ENCODE results near the gene C18orf54.
A peak's percentile ranks its signal among the peaks of the same experiment; 100 is the strongest.
"Not testable (repeated sequence)": the region's sequence is repeated elsewhere in the genome, so short reads cannot be mapped to it uniquely, and the experiment has no call there.

C18orf54 gene

GRCh38 chr18:54357660-54358494 is at the start of gene C18orf54, which contains the start of gene STARD6:
TSS of gene C18orf54 (plus strand) at chr18:54357906. CDS start at chr18:54360573, 2,667 bp downstream.
TSS of gene STARD6 (minus strand) at chr18:54357858. CDS start at chr18:54354573, 3,285 bp downstream.
- DNase-seq: peak; percentile 77

GRCh38 chr18:54309564-54309963 is 48.1 kb upstream of the C18orf54 start:
- not testable (repeated sequence) for DNase-seq

GRCh38 chr18:54316071-54316820 is 41.5 kb upstream of the C18orf54 start:
- DNase-seq: no peak

- no peak for DNase-seq
Observed at GRCh38 chr18:54323561-54323960, 34.1 kb upstream of the C18orf54 start.

GRCh38 chr18:54323970-54324369 is 33.7 kb upstream of the C18orf54 start:
- no peak for DNase-seq

GRCh38 chr18:54327818-54328217 is 29.9 kb upstream of the C18orf54 start:
- no peak for DNase-seq

- no peak for DNase-seq
Observed at GRCh38 chr18:54329787-54330186, 27.9 kb upstream of the C18orf54 start.

GRCh38 chr18:54330768-54331548 is 26.7 kb upstream of the C18orf54 start:
- no peak for DNase-seq

- no peak for DNase-seq
Observed at GRCh38 chr18:54335638-54336173, 22.0 kb upstream of the C18orf54 start.

- no peak for DNase-seq
Observed at GRCh38 chr18:54338230-54338629, 19.5 kb upstream of the C18orf54 start.

GRCh38 chr18:54351186-54351585 is 6.5 kb upstream of the C18orf54 start:
- DNase-seq: no peak

- peak; percentile 66 for DNase-seq
Observed at GRCh38 chr18:54357082-54357659, 535 bp upstream of the C18orf54 start.

GRCh38 chr18:54358495-54359040 is 862 bp downstream of the C18orf54 start:
- DNase-seq: no peak

GRCh38 chr18:54359233-54359632 is 1.5 kb downstream of the C18orf54 start:
- DNase-seq: no peak

- no peak for DNase-seq
Observed at GRCh38 chr18:54360406-54360805, 2.7 kb downstream of the C18orf54 start.

- DNase-seq: no peak
Observed at GRCh38 chr18:54378057-54378456, 20.4 kb downstream of the C18orf54 start.

- DNase-seq: no peak
Observed at GRCh38 chr18:54381640-54382039, 23.9 kb downstream of the C18orf54 start.

- no peak for DNase-seq
Observed at GRCh38 chr18:54382076-54382475, 24.4 kb downstream of the C18orf54 start.

GRCh38 chr18:54382733-54383252 is 25.1 kb downstream of the C18orf54 start:
- DNase-seq: no peak

GRCh38 chr18:54386043-54386442 is 28.3 kb downstream of the C18orf54 start:
- no peak for DNase-seq

GRCh38 chr18:54386800-54387495 is 29.2 kb downstream of the C18orf54 start:
- DNase-seq: not testable (repeated sequence)
